Measurements from ENCODE around the gene SBNO2. TPM values are rescaled to one million over a fixed set of nuclear protein-coding genes. Genes with fewer than 3 reads are reported as not detected.
A peak's percentile ranks its signal among the peaks of the same experiment; 100 is the strongest.

The SBNO2 gene
- total and polyA plus RNA-seq, 2 experiments from 2014 or later = 6.9 to 35.4 TPM

DNA sequence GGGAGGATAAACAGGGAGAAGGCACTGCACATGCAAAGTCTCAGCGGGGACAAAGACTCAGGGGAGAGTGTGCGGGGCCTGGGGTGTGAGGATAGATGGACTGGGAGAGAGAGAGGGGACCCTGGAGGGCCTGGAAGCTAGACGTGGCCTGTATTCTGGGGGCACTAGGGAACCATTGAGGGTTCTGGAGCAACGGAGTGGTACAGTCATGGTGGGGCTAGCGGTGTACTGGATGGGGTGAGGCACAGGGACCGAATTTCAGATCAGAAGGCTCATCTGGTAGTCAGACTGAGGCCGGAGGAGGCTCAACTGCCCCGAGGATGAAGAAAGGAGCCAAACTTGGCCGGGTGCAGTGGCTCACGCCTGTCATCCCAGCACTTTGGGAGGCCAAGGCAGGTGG is 8.0 kb upstream of the SBNO2 start:
- no peak for TF ChIP-seq CREB1 (CRISPR knock-in tag; IDR thresholded peaks at IDR 0.05; ENCODE audit: low read depth)
- Mint-ChIP-seq H3K4me3 (no peak overlapping the region), H3K27ac (0 out of 2 replicates have a peak overlapping the region, but pooled peaks have one; percentile 6)

DNA sequence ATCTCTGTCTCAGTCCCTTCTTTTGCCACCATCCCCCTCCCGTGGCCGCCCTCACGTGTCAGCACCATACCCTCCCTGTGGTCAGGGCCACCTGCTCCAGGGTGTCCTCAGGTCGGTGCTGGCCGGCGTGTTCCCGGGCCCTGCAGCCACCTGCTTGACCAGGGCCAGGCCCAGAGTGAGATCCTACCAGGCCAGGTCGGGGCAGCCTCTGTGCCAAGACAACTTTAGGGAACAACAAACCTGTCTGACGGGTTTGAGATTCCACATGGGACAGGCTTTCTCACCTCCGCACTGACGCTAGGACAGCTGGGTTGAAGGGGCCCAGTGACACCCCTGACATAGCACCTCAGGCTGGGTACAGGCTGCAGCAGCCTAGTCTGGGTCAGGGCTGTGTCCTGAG is 7.5 kb upstream of the SBNO2 start:
- H3K4me2 ChIP-seq = no peak overlapping the region
- Mint-ChIP-seq H3K4me3 (peak overlapping the region; percentile 43; the same call in 1 of the 3 replicates), H3K27me3 (ENCODE audit: insufficient read depth, low read depth, poor library complexity) (peaks cover 15% of the 10 kb centered on the region), H3K36me3 (ENCODE audit: low read depth) (no peaks in the 10 kb centered on the region), H3K27ac (peak overlapping the region; percentile 6; the same call in 1 of the 2 replicates), H3K9me3 (no peaks in the 10 kb centered on the region; the same call in 2 of the 3 replicates), H3K4me1 (peaks cover 15% of the 10 kb centered on the region)
- peaks cover 18% of the 10 kb centered on the region for H3F3A ChIP-seq (replicated peaks; ENCODE audit: low read depth)
- no peak overlapping the region for H3K27ac ChIP-seq (ENCODE audit: low read depth)
- no peaks in the 10 kb centered on the region for H3K79me2 ChIP-seq (replicated peaks; ENCODE audit: insufficient read depth)
- DNase-seq (ENCODE audit: low spot score) = no peak
- no peak overlapping the region for H3K4me3 ChIP-seq
- no peaks in the 10 kb centered on the region for H3K27me3 ChIP-seq (ENCODE audit: insufficient read depth)
- ATAC-seq = peak; percentile 22
- no peak overlapping the region for H2AFZ ChIP-seq
- TF ChIP-seq, protein P1, sequence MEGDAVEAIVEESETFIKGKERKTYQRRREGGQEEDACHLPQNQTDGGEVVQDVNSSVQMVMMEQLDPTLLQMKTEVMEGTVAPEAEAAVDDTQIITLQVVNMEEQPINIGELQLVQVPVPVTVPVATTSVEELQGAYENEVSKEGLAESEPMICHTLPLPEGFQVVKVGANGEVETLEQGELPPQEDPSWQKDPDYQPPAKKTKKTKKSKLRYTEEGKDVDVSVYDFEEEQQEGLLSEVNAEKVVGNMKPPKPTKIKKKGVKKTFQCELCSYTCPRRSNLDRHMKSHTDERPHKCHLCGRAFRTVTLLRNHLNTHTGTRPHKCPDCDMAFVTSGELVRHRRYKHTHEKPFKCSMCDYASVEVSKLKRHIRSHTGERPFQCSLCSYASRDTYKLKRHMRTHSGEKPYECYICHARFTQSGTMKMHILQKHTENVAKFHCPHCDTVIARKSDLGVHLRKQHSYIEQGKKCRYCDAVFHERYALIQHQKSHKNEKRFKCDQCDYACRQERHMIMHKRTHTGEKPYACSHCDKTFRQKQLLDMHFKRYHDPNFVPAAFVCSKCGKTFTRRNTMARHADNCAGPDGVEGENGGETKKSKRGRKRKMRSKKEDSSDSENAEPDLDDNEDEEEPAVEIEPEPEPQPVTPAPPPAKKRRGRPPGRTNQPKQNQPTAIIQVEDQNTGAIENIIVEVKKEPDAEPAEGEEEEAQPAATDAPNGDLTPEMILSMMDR (conservative IDR thresholded peaks at IDR 0.05; ENCODE audit: low read depth in 2 of 2) = no peak
- TF ChIP-seq POLR2AphosphoS5 (IDR thresholded peaks at IDR 0.05; ENCODE audit: low read depth) = no peak
- no peak for TF ChIP-seq EZH2phosphoT487 (IDR thresholded peaks at IDR 0.05; ENCODE audit: unreplicated experiment)
- TF ChIP-seq, protein P2, sequence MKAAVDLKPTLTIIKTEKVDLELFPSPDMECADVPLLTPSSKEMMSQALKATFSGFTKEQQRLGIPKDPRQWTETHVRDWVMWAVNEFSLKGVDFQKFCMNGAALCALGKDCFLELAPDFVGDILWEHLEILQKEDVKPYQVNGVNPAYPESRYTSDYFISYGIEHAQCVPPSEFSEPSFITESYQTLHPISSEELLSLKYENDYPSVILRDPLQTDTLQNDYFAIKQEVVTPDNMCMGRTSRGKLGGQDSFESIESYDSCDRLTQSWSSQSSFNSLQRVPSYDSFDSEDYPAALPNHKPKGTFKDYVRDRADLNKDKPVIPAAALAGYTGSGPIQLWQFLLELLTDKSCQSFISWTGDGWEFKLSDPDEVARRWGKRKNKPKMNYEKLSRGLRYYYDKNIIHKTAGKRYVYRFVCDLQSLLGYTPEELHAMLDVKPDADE (IDR thresholded peaks at IDR 0.05) = no peak
- no peak for TF ChIP-seq ZNF114 (CRISPR knock-in tag; IDR thresholded peaks at IDR 0.05)
- no peak for TF ChIP-seq CREB1 (CRISPR knock-in tag; IDR thresholded peaks at IDR 0.05; ENCODE audit: low read depth)
- TF ChIP-seq ZNF331 (CRISPR knock-in tag; IDR thresholded peaks at IDR 0.05; ENCODE audit: low read depth) = no peak
- no peak for TF ChIP-seq STAT1 (IDR thresholded peaks at IDR 0.05; ENCODE audit: unreplicated experiment)
- TF ChIP-seq, protein P3, sequence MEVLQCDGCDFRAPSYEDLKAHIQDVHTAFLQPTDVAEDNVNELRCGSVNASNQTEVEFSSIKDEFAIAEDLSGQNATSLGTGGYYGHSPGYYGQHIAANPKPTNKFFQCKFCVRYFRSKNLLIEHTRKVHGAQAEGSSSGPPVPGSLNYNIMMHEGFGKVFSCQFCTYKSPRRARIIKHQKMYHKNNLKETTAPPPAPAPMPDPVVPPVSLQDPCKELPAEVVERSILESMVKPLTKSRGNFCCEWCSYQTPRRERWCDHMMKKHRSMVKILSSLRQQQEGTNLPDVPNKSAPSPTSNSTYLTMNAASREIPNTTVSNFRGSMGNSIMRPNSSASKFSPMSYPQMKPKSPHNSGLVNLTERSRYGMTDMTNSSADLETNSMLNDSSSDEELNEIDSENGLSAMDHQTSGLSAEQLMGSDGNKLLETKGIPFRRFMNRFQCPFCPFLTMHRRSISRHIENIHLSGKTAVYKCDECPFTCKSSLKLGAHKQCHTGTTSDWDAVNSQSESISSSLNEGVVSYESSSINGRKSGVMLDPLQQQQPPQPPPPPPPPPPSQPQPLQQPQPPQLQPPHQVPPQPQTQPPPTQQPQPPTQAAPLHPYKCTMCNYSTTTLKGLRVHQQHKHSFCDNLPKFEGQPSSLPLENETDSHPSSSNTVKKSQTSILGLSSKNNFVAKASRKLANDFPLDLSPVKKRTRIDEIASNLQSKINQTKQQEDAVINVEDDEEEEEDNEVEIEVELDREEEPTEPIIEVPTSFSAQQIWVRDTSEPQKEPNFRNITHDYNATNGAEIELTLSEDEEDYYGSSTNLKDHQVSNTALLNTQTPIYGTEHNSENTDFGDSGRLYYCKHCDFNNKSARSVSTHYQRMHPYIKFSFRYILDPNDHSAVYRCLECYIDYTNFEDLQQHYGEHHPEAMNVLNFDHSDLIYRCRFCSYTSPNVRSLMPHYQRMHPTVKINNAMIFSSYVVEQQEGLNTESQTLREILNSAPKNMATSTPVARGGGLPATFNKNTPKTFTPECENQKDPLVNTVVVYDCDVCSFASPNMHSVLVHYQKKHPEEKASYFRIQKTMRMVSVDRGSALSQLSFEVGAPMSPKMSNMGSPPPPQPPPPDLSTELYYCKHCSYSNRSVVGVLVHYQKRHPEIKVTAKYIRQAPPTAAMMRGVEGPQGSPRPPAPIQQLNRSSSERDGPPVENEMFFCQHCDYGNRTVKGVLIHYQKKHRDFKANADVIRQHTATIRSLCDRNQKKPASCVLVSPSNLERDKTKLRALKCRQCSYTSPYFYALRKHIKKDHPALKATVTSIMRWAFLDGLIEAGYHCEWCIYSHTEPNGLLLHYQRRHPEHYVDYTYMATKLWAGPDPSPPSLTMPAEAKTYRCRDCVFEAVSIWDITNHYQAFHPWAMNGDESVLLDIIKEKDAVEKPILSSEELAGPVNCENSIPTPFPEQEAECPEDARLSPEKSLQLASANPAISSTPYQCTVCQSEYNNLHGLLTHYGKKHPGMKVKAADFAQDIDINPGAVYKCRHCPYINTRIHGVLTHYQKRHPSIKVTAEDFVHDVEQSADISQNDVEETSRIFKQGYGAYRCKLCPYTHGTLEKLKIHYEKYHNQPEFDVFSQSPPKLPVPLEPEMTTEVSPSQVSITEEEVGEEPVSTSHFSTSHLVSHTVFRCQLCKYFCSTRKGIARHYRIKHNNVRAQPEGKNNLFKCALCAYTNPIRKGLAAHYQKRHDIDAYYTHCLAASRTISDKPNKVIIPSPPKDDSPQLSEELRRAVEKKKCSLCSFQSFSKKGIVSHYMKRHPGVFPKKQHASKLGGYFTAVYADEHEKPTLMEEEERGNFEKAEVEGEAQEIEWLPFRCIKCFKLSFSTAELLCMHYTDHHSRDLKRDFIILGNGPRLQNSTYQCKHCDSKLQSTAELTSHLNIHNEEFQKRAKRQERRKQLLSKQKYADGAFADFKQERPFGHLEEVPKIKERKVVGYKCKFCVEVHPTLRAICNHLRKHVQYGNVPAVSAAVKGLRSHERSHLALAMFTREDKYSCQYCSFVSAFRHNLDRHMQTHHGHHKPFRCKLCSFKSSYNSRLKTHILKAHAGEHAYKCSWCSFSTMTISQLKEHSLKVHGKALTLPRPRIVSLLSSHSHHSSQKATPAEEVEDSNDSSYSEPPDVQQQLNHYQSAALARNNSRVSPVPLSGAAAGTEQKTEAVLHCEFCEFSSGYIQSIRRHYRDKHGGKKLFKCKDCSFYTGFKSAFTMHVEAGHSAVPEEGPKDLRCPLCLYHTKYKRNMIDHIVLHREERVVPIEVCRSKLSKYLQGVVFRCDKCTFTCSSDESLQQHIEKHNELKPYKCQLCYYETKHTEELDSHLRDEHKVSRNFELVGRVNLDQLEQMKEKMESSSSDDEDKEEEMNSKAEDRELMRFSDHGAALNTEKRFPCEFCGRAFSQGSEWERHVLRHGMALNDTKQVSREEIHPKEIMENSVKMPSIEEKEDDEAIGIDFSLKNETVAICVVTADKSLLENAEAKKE (CRISPR knock-in tag; IDR thresholded peaks at IDR 0.05) = no peak
- no peak for TF ChIP-seq NANOG (IDR thresholded peaks at IDR 0.05; ENCODE audit: borderline replicate concordance)
- no peaks in the 10 kb centered on the region for H3K36me3 ChIP-seq (ENCODE audit: insufficient read depth)
- H4K20me1 ChIP-seq (replicated peaks; ENCODE audit: insufficient read depth) = no peaks in the 10 kb centered on the region
- peaks cover 4% of the 10 kb centered on the region; the same call in 1 of the 2 replicates for H3K4me1 ChIP-seq (ENCODE audit: insufficient read depth)
- H3K9me2 ChIP-seq (ENCODE audit: insufficient read depth) = 0 out of 2 replicates have a peak, but pooled peaks cover 3% of the 10 kb centered on the region

More for the DNA sequence above, 8.0 kb upstream of the SBNO2 start:
- ATAC-seq = no peak
- Histone ChIP-seq H3K79me2 (replicated peaks; ENCODE audit: insufficient read depth) (no peaks in the 10 kb centered on the region), H4K20me1 (replicated peaks; ENCODE audit: insufficient read depth) (no peaks in the 10 kb centered on the region), H3K9me2 (ENCODE audit: insufficient read depth) (0 out of 2 replicates have a peak, but pooled peaks cover 3% of the 10 kb centered on the region), H3K4me2 (no peak overlapping the region), H3K4me3 (no peak overlapping the region), H3K27me3 (ENCODE audit: insufficient read depth) (no peaks in the 10 kb centered on the region), H3K27ac (ENCODE audit: low read depth) (no peak overlapping the region), H3K4me1 (ENCODE audit: insufficient read depth) (peaks cover 4% of the 10 kb centered on the region; the same call in 1 of the 2 replicates), H3F3A (replicated peaks; ENCODE audit: low read depth) (peaks cover 18% of the 10 kb centered on the region), H3K36me3 (ENCODE audit: insufficient read depth) (no peaks in the 10 kb centered on the region), H2AFZ (no peak overlapping the region)
- Mint-ChIP-seq H3K4me1 (peaks cover 15% of the 10 kb centered on the region), H3K27me3 (ENCODE audit: insufficient read depth, low read depth, poor library complexity) (peaks cover 15% of the 10 kb centered on the region), H3K9me3 (no peaks in the 10 kb centered on the region; the same call in 2 of the 3 replicates), H3K36me3 (ENCODE audit: low read depth) (no peaks in the 10 kb centered on the region)
- no peak for DNase-seq (ENCODE audit: low spot score)

Measured in GM23338 (cell line).